PC-9 (cell line): ENCODE measurements around the gene ADIPOR2.
"Not testable (repeated sequence)": the region's sequence is repeated elsewhere in the genome, so short reads cannot be mapped to it uniquely, and the experiment has no call there.

Experiments used
- CTCF ChIP-seq: fragments of 200-600 bp; sonication (generic); conservative IDR thresholded peaks from 2 replicates; pipeline ENCODE4 v1.6.1; 2017; ENCODE audit warnings: mixed run types, antibody characterized with exemption, mild to moderate bottlenecking, moderate library complexity
- EZH2 ChIP-seq: fragments of 200-600 bp; sonication (generic); IDR thresholded peaks from 2 replicates; pipeline ENCODE4 v1.8.0; 2017; ENCODE audit warnings: antibody characterized with exemption, low read depth

- TF ChIP-seq CTCF, EZH2: not testable (repeated sequence)
Observed at GRCh38 chr12:1711536-1712211, 20.8 kb downstream of the ADIPOR2 start.
